ENCODE data around the gene TMPRSS3. TPM values are rescaled to one million over a fixed set of nuclear protein-coding genes. Genes with fewer than 3 reads are reported as not detected.

TMPRSS3 gene
- total RNA-seq, 1 experiment from 2014 or later, result not detected

DNA sequence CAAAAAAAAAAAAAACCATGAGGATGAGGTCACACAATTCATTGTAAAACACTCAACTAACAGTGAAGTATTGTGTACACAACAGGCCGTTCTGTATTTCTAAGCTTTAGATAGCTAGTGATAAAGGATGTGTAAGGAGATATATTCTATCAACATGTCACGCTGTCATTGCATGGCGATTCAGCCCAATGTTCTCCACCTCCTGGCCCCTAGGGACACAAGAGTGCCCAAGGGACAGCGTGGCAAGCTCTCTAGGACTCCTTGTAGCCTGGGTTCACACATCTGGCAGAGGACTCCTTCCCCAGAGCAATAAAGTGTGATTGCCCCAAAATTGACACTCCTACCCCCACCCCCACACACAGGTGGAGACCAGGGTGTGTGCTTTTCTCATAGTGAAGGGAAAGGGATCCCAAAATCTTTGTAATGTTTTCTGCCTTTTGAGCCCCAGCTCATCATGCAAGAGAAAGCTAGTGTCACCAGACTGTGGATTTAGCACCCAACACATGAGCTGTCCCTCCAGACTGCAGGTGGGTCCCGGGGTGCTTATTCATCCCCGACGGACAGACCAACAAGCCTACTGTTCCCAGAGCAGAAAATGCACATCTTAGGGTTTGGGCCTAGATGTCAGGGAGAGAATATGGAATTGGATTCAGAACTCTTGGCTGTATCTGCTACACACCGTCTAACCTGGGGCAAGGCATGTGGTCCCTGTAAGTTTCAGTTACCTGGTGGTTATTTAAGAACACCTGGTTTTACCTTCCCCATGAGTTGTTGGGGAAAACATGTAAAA is 11.5 kb downstream of the TMPRSS3 start:
- ChIA-PET POLR2A (ENCODE audit: low non-redundant PET) (no interaction called here), CTCF (interaction anchor here (0.5 kb wide), 1 partner anchor 75 kb away, joined by 5 read pairs; no protein-coding TSS in a partner anchor)
- DNase-seq (ENCODE audit: low spot score), result no peak
- H3K9me3 ChIP-seq (ENCODE audit: low read depth, low read length, poor library complexity, severe bottlenecking), result no peaks in the 10 kb centered on the region
- no peak overlapping the region for H3K27ac ChIP-seq (ENCODE audit: low read depth, low read length, poor library complexity, severe bottlenecking)
- no TSS peak for BruUV-seq (replicated peaks)
- no peaks in the 10 kb centered on the region for H3K27me3 ChIP-seq (replicated peaks; ENCODE audit: insufficient read depth, low read depth, low read length, poor library complexity)
- H3K36me3 ChIP-seq (ENCODE audit: insufficient read depth, low read length, poor library complexity, severe bottlenecking), result no peaks in the 10 kb centered on the region
- intact Hi-C loops (cut with micrococcal nuclease; ENCODE audit: unreplicated experiment), result no loop called here
- no peak overlapping the region for H3K4me3 ChIP-seq (ENCODE audit: low read depth, low read length, poor library complexity, severe bottlenecking)
- H3K4me1 ChIP-seq (ENCODE audit: insufficient read depth, low read length, poor library complexity, severe bottlenecking), result peaks cover 7% of the 10 kb centered on the region
- TF ChIP-seq, protein P1, sequence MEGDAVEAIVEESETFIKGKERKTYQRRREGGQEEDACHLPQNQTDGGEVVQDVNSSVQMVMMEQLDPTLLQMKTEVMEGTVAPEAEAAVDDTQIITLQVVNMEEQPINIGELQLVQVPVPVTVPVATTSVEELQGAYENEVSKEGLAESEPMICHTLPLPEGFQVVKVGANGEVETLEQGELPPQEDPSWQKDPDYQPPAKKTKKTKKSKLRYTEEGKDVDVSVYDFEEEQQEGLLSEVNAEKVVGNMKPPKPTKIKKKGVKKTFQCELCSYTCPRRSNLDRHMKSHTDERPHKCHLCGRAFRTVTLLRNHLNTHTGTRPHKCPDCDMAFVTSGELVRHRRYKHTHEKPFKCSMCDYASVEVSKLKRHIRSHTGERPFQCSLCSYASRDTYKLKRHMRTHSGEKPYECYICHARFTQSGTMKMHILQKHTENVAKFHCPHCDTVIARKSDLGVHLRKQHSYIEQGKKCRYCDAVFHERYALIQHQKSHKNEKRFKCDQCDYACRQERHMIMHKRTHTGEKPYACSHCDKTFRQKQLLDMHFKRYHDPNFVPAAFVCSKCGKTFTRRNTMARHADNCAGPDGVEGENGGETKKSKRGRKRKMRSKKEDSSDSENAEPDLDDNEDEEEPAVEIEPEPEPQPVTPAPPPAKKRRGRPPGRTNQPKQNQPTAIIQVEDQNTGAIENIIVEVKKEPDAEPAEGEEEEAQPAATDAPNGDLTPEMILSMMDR (conservative IDR thresholded peaks at IDR 0.05; ENCODE audit: low read depth, low read length), result no peak
- no peak for TF ChIP-seq EZH2 (IDR thresholded peaks at IDR 0.05; ENCODE audit: borderline replicate concordance, low read depth, low read length, poor library complexity, severe bottlenecking)

GRCh38 chr21:42383331-42383730 is 12.5 kb downstream of the TMPRSS3 start:
- ChIA-PET POLR2A (ENCODE audit: low non-redundant PET) (no interaction called here), CTCF (no interaction called here)

DNA sequence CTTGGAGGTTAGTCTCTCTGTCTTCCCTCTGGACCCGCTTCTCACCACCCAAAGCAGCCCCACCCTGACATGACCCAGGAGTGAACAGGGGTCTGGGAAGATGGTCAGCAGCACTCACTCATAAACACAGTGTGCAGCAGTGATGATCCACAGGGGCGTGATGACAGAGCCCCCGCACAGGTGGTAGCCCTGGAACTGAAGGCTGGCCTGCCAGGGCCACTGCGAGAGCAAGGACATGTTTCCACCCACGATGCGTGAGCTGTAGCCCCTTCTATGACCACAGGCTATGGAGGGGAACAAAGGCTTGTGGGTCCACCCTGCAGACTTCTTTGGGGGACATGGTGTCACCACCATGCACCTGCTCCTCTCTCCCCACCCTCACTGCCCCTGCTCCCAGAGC is 12.9 kb downstream of the TMPRSS3 start:
- Histone ChIP-seq H3K4me1 (ENCODE audit: insufficient read depth, low read length, poor library complexity, severe bottlenecking) (peaks cover 7% of the 10 kb centered on the region), H3K9me3 (ENCODE audit: low read depth, low read length, poor library complexity, severe bottlenecking) (no peaks in the 10 kb centered on the region), H3K27ac (ENCODE audit: low read depth, low read length, poor library complexity, severe bottlenecking) (no peak overlapping the region), H3K27me3 (replicated peaks; ENCODE audit: insufficient read depth, low read depth, low read length, poor library complexity) (no peaks in the 10 kb centered on the region), H3K36me3 (ENCODE audit: insufficient read depth, low read length, poor library complexity, severe bottlenecking) (no peaks in the 10 kb centered on the region), H3K4me3 (ENCODE audit: low read depth, low read length, poor library complexity, severe bottlenecking) (no peak overlapping the region)
- intact Hi-C loops (cut with micrococcal nuclease; ENCODE audit: unreplicated experiment), result no loop called here
- no peak for DNase-seq (ENCODE audit: low spot score)
- CTCF ChIA-PET, result no interaction called here
- no peak for TF ChIP-seq EZH2 (IDR thresholded peaks at IDR 0.05; ENCODE audit: borderline replicate concordance, low read depth, low read length, poor library complexity, severe bottlenecking)
- TF ChIP-seq, protein P1 (conservative IDR thresholded peaks at IDR 0.05; ENCODE audit: low read depth, low read length), result no peak
- POLR2A ChIA-PET (ENCODE audit: low non-redundant PET), result no interaction called here
- BruUV-seq (replicated peaks), result no TSS peak

More at GRCh38 chr21:42383331-42383730, 12.5 kb downstream of the TMPRSS3 start:
- Histone ChIP-seq H3K27ac (ENCODE audit: low read depth, low read length, poor library complexity, severe bottlenecking) (no peak overlapping the region), H3K27me3 (replicated peaks; ENCODE audit: insufficient read depth, low read depth, low read length, poor library complexity) (no peaks in the 10 kb centered on the region), H3K4me1 (ENCODE audit: insufficient read depth, low read length, poor library complexity, severe bottlenecking) (peaks cover 7% of the 10 kb centered on the region), H3K4me3 (ENCODE audit: low read depth, low read length, poor library complexity, severe bottlenecking) (no peak overlapping the region), H3K9me3 (ENCODE audit: low read depth, low read length, poor library complexity, severe bottlenecking) (no peaks in the 10 kb centered on the region), H3K36me3 (ENCODE audit: insufficient read depth, low read length, poor library complexity, severe bottlenecking) (no peaks in the 10 kb centered on the region)
- DNase-seq (ENCODE audit: low spot score), result no peak
- TF ChIP-seq, protein P1 (conservative IDR thresholded peaks at IDR 0.05; ENCODE audit: low read depth, low read length), result no peak
- TF ChIP-seq EZH2 (IDR thresholded peaks at IDR 0.05; ENCODE audit: borderline replicate concordance, low read depth, low read length, poor library complexity, severe bottlenecking), result no peak
- intact Hi-C loops (cut with micrococcal nuclease; ENCODE audit: unreplicated experiment), result no loop called here
- no TSS peak for BruUV-seq (replicated peaks)
